HEK293T (cell line): ENCODE measurements around the gene INSRR.

Experiments used
- CTBP1 ChIP-seq: fragments of 450-650 bp; IDR thresholded peaks from 2 replicates; pipeline ENCODE4 v1.6.1; 2016; ENCODE audit warnings: borderline replicate concordance
- ELF4 ChIP-seq: fragments of 450-650 bp; IDR thresholded peaks from 2 replicates; pipeline ENCODE4 v1.6.1; 2017; ENCODE audit warnings: antibody characterized with exemption
- FOXK2 ChIP-seq: fragments of 450-650 bp; IDR thresholded peaks from 2 replicates; pipeline ENCODE4 v1.6.1; 2016; ENCODE audit warnings: mild to moderate bottlenecking

DNA sequence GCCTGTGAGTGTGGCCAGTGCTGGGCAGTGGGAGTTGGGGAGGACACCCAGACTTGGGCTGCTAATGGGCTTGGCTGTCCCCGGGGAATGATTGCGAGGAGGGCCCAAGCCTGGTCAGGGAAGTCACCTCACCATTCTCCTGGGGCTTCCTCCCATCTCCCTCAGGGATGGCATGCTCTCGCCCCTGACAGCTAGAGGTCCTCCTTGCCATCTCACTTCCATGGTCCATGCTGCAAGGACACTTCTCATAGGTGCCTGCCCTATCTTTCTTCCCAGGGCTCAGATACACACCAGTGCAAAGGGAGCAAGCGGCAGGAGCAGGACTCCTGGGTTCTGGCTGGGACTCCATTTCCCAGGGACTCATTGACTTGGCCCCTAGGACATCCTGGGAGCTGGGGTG, 5.9 kb upstream of the INSRR start:
- TF ChIP-seq ELF4 (no peak), FOXK2 (no peak), CTBP1 (no peak)
